Calu3 (cell line): ENCODE data around the gene TXNRD1. TPM values are rescaled to one million over a fixed set of nuclear protein-coding genes. Genes with fewer than 3 reads are reported as not detected.

Experiments used
- BruUV-seq: library from RNA; stranded (reverse); fragments of 400-500 nt; replicated peaks from 2 replicates; lab custom pipeline; 2021; lab: Mats Ljungman, UMichigan
- CTCF ChIA-PET: fragments of 300-600 bp; sonication (Branson Sonifier 250); formaldehyde crosslinking; loops from one replicate; lab custom pipeline; 2022; ENCODE audit warnings: antibody characterized with exemption; lab: Charles Lee
- DNase-seq: peaks from one replicate; pipeline ENCODE4 v3.0.0; 2022
- H3K27ac Mint-ChIP-seq: one replicate; pipeline ENCODE4 v1.8.0; 2022; ENCODE audit warnings: mixed read lengths; ENCODE audit not compliant: unreplicated experiment
- H3K27me3 Mint-ChIP-seq: one replicate; pipeline ENCODE4 v1.8.0; 2022; ENCODE audit warnings: mixed read lengths; ENCODE audit not compliant: unreplicated experiment
- H3K36me3 Mint-ChIP-seq: one replicate; pipeline ENCODE4 v1.8.0; 2022; ENCODE audit warnings: mild to moderate bottlenecking, moderate library complexity, mixed read lengths; ENCODE audit not compliant: insufficient read depth, unreplicated experiment
- H3K4me1 Mint-ChIP-seq: one replicate; pipeline ENCODE4 v1.8.0; 2022; ENCODE audit warnings: mild to moderate bottlenecking, low read depth, mixed read lengths; ENCODE audit not compliant: unreplicated experiment
- H3K4me3 Mint-ChIP-seq: one replicate; pipeline ENCODE4 v1.8.0; 2022; ENCODE audit warnings: mild to moderate bottlenecking, low read depth, moderate library complexity, mixed read lengths; ENCODE audit not compliant: unreplicated experiment
- H3K9me3 Mint-ChIP-seq: one replicate; pipeline ENCODE4 v1.8.0; 2022; ENCODE audit warnings: low read depth, mixed read lengths; ENCODE audit not compliant: unreplicated experiment
- CTCF ChIP-seq: fragments of 200-600 bp; IDR thresholded peaks from one replicate; pipeline ENCODE4 v1.8.0; 2022; ENCODE audit warnings: antibody characterized with exemption; ENCODE audit not compliant: unreplicated experiment
- intact Hi-C: fragments of 100-400 bp; cut with micrococcal nuclease; formaldehyde crosslinking; loops from one replicate; pipeline ENCODE4 v1.10.0; 2022; ENCODE audit not compliant: unreplicated experiment
- total RNA-seq: library from RNA; stranded (reverse); gene quantifications from 2 replicates; pipeline ENCODE4 v1.2.3, GENCODE V29; 2022

Gene TXNRD1
- total RNA-seq, 1 experiment from 2014 or later: 262 TPM

GRCh38 chr12:104377514-104377812, 161.9 kb downstream of the TXNRD1 start:
- no peaks in the 10 kb centered on the region for H3K9me3 Mint-ChIP-seq
- peaks cover 5% of the 10 kb centered on the region for H3K36me3 Mint-ChIP-seq
- peaks cover 16% of the 10 kb centered on the region for H3K4me1 Mint-ChIP-seq
- no peak for TF ChIP-seq CTCF
- H3K27ac Mint-ChIP-seq: peak overlapping the region; percentile 47
- BruUV-seq: no TSS peak
- intact Hi-C loops: no loop called here
- DNase-seq: no peak
- H3K27me3 Mint-ChIP-seq: no peaks in the 10 kb centered on the region
- CTCF ChIA-PET: interaction anchor here (0.6 kb wide), 1 partner anchor 530 kb away, joined by 3 read pairs; no protein-coding TSS in a partner anchor
- no peak overlapping the region for H3K4me3 Mint-ChIP-seq

GRCh38 chr12:104378427-104378826, 162.8 kb downstream of the TXNRD1 start:
- Mint-ChIP-seq H3K27me3 (no peaks in the 10 kb centered on the region), H3K36me3 (peaks cover 5% of the 10 kb centered on the region), H3K9me3 (no peaks in the 10 kb centered on the region), H3K4me3 (no peak overlapping the region), H3K4me1 (peaks cover 16% of the 10 kb centered on the region), H3K27ac (no peak overlapping the region)
- DNase-seq: no peak
- CTCF ChIA-PET: no interaction called here
- intact Hi-C loops: no loop called here
- no peak for TF ChIP-seq CTCF
- BruUV-seq: no TSS peak

- H3K27ac Mint-ChIP-seq: no peak overlapping the region
- peaks cover 3% of the 10 kb centered on the region for H3K9me3 Mint-ChIP-seq
- H3K4me3 Mint-ChIP-seq: no peak overlapping the region
- peaks cover 5% of the 10 kb centered on the region for H3K36me3 Mint-ChIP-seq
- intact Hi-C loops: loop anchor here (1.0 to 10.0 kb wide), 3 partner anchors 293 to 672 kb away; partner anchors contain the start of gene SLC41A2
- peaks cover 16% of the 10 kb centered on the region for H3K4me1 Mint-ChIP-seq
- DNase-seq: no peak
- CTCF ChIA-PET: interaction anchor here (0.5 to 1.6 kb wide), 18 partner anchors 8 to 672 kb away, joined by 3 to 16 read pairs (median 4); partner anchors contain the start of gene CHST11
- H3K27me3 Mint-ChIP-seq: no peaks in the 10 kb centered on the region
- no peak for TF ChIP-seq CTCF
- no TSS peak for BruUV-seq
Observed at GRCh38 chr12:104381341-104381730, 165.8 kb downstream of the TXNRD1 start.

GRCh38 chr12:104381731-104382480, 166.3 kb downstream of the TXNRD1 start:
- H3K27ac Mint-ChIP-seq: no peak overlapping the region

More at GRCh38 chr12:104381731-104382480, 166.3 kb downstream of the TXNRD1 start:
- Mint-ChIP-seq H3K9me3 (peaks cover 3% of the 10 kb centered on the region), H3K4me1 (peaks cover 16% of the 10 kb centered on the region), H3K36me3 (peaks cover 5% of the 10 kb centered on the region), H3K27me3 (no peaks in the 10 kb centered on the region), H3K4me3 (no peak overlapping the region)
- intact Hi-C loops: loop anchor here (1.0 to 10.0 kb wide), 4 partner anchors 293 to 671 kb away; partner anchors contain the start of gene SLC41A2
- CTCF ChIA-PET: interaction anchor here (0.5 to 1.6 kb wide), 23 partner anchors 9 to 672 kb away, joined by 3 to 16 read pairs (median 4); partner anchors contain the start of gene CHST11
- BruUV-seq: no TSS peak
- peak; percentile 96 for TF ChIP-seq CTCF
- DNase-seq: peak; percentile 90
